Head of caudate nucleus (tissue), 42 donors: ENCODE results near the gene SPSB3.
A peak's percentile ranks its signal among the peaks of the same experiment; 100 is the strongest.

ENCODE experiments used
- DNase-seq, 42 donors: peaks; one replicate each; pipeline versions ENCODE4 v3.0.0 to v3.0.0-alpha.2; 2020 to 2021; ENCODE audit warnings: mixed read lengths in 7 of 42
- intact Hi-C: fragments of 100-400 bp; cut with DNase I; formaldehyde crosslinking; loops from one replicate; pipeline ENCODE4 v1.15.0; 2022

The SPSB3 gene

GRCh38 chr16:1782408-1783264, at the start of gene SPSB3, which contains the start of gene NUBP2:
TSS of gene SPSB3 (minus strand) at chr16:1782571. CDS start at chr16:1781483, 1,088 bp downstream.
TSS of gene NUBP2 (plus strand) at chr16:1782960. CDS start at chr16:1783021, 61 bp downstream.
- intact Hi-C loops, result no loop called here
- peak; percentile 100 for DNase-seq

- DNase-seq, result no peak
- intact Hi-C loops, result no loop called here
Measured at GRCh38 chr16:1831186-1832075, 49.1 kb upstream of the SPSB3 start.

GRCh38 chr16:1830213-1830612, 47.8 kb upstream of the SPSB3 start:
- DNase-seq, result no peak
- intact Hi-C loops, result no loop called here

DNA sequence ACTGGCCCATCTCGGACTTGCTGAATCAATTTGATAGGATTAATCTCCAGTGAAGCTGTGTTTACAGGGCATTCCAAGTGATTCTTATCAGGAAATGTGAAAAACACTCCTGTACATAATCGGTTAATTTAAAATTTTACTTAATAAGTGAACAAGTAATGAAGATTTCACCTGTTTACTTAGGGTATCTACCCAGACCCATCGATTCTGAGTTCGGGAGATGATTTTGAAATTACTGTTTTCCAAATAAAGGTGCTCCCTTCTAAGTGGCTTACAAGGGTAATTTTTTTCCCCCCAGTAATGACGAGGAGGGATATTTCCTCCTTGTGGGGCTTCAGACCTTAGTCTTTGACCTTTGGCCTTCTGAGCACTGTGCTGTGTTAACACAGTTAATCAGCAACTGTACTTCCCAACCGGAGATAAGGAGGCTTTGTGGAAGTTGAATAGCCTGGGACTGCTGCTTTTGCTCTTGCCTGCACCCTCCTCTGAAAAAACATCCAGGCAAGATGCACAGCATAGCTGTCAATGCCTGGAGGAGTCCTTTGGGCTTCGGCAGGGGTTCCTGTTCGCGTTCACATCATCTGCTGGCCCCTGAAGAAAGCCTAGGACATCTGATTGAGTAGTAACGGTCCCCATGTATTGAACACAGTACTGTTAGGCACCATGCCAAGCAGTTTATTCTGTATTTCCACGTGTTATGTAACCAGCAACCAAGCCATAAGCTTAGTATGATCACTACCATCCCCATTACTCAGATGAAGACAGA, 46.5 kb upstream of the SPSB3 start:
- DNase-seq, result no peak
- intact Hi-C loops, result no loop called here

DNA sequence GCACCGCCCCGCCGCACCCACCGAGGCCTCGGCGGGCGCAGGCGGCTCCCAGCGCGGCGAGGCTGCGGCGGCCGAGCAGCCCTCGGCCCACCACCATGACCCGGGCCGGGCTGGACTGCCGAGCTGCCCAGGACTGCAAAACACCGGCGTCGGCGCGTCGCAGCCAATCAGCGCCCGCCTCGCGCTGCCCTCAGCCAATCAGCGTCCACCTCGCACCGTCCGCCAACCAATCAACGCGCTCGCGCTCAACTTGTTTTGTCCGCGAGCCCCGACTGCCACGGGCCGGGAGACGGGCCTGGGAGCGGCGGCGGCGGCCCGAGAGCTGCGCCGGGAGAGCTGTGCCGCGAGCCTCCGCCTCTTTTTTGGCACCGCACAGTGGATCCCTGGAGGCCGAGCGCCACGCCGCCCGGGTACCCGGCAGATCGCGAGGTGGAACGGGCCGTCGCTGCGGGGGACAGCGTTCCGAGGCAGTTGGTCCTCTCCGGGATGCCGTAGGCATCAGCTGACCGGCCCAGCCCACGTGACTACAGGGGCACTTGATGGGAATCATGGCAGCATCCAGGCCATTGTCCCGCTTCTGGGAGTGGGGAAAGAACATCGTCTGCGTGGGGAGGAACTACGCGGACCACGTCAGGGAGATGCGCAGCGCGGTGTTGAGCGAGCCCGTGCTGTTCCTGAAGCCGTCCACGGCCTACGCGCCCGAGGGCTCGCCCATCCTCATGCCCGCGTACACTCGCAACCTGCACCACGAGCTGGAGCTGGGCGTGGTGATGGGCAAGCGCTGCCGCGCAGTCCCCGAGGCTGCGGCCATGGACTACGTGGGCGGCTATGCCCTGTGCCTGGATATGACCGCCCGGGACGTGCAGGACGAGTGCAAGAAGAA, 44.6 kb upstream of the SPSB3 start, which contains the start of the genes FAHD1 and HAGH:
FAHD1 (plus strand) TSS at position 516 of the 883 bp plus-strand sequence; CDS start at position 549, 33 bp downstream.
HAGH (minus strand) TSS at position 135 of the 883 bp plus-strand sequence; CDS start at position 97, 38 bp downstream.
- intact Hi-C loops, result no loop called here
- DNase-seq, result peak; percentile 88 to 99 (median 96)

GRCh38 chr16:1825864-1826690, 43.7 kb upstream of the SPSB3 start:
- intact Hi-C loops, result no loop called here
- DNase-seq, result peak in 18 of 42 donors; percentile 7 to 75 (median 57)

DNA sequence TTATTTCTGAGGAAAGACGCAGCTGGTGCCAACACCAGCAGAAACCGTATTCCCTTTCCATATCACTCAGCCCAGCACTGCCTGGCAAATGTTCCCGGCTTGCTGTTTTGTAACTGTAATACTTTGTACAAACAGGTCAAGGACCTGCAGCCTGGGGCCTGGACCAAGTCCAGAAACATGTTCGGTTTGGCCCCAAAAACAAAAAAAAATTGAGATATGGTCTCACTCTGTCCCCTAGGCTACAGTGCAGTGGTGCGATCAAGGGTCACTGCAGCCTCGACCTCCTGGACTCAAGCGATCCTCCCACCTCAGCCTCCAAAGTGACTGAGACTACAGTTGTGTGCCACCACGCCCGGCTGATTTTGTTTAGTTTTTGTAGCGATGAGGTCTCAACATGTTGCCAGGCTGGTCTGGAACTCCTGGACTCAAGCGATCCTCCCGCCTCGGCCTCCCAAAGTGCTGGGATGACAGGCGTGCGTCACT, 43.1 kb upstream of the SPSB3 start:
- intact Hi-C loops, result no loop called here
- DNase-seq, result peak in 2 of 42 donors; percentile 6 to 18

DNA sequence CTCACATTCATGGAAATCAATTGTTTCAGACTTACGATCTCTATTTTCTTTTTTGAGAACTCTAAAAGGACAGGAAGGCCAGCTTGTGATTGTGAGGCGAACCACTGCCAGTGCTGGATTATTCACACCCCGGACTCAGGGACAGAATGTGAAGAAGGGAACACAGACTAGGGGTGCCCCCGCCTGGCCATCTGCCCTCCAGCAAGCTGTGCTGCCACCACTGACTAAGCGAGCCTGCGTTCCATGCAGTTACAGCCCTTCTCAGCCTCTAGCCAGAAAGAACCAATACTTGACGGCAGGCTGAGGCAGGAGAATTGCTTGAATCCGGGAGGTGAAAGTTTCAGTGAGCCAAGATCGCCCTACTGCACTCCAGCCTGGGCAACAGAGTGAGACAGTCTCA, 41.5 kb upstream of the SPSB3 start:
- intact Hi-C loops, result no loop called here

GRCh38 chr16:1822801-1823200, 40.4 kb upstream of the SPSB3 start:
- intact Hi-C loops, result no loop called here

More for the DNA sequence above, 41.5 kb upstream of the SPSB3 start:
- peak in 24 of 42 donors; percentile 2 to 69 (median 28) for DNase-seq

DNA sequence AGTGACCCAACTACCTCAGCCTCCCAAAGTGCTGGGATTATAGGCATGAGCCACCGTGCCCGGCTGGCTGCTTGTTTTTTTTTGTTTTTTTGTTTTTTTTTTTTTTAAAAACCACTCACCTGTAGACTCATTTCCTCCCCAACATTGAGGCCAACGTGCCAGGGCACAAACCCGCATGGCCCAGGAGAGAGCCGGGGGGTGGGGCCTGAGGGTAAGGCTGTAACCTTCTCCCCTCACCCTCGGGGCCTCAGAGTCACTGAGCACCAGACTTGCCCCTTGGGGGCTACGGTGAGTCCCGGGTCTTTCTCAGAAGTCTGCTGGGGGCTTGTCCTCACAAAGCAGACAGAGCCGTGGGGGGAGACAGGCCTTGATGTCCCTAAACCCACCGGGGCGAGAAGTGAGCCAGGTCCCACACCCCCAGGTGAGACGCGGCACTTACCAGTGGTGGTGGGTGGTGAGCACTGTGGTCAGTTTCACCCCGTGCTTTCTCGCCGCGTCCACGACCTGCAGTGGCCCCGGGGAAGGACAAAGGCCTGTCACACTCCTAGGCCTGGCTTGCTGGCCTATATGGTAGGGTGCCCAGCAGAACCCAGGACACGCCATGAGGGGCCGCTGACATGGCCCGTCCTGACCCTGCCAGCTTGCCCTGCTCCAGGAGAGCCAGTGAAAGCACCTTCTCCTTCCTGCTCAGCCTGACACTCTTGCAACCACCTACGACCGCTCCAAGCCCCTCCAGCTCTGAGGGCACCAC, 39.7 kb upstream of the SPSB3 start:
- peak in 1 of 42 donors; percentile 5 for DNase-seq
- intact Hi-C loops, result no loop called here

More at GRCh38 chr16:1822801-1823200, 40.4 kb upstream of the SPSB3 start:
- DNase-seq, result peak in 1 of 42 donors; percentile 23

DNA sequence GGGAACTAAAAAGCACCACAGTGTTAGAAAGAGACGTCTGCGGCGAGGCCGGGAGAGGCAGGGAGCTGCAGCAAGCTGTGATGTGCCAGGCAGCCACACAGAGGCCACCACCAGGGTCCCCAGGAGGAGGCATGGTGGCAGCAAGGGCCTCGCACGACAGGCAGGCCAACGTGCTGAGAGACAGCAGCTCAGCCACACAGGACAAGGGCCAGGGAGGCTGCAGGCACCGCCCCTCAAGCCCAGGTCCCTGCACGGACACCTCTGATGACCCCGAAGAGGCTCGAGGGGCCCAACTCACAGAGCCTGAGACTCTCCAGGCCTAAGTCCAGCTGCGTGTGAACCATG, 38.5 kb upstream of the SPSB3 start:
- intact Hi-C loops, result no loop called here

DNA sequence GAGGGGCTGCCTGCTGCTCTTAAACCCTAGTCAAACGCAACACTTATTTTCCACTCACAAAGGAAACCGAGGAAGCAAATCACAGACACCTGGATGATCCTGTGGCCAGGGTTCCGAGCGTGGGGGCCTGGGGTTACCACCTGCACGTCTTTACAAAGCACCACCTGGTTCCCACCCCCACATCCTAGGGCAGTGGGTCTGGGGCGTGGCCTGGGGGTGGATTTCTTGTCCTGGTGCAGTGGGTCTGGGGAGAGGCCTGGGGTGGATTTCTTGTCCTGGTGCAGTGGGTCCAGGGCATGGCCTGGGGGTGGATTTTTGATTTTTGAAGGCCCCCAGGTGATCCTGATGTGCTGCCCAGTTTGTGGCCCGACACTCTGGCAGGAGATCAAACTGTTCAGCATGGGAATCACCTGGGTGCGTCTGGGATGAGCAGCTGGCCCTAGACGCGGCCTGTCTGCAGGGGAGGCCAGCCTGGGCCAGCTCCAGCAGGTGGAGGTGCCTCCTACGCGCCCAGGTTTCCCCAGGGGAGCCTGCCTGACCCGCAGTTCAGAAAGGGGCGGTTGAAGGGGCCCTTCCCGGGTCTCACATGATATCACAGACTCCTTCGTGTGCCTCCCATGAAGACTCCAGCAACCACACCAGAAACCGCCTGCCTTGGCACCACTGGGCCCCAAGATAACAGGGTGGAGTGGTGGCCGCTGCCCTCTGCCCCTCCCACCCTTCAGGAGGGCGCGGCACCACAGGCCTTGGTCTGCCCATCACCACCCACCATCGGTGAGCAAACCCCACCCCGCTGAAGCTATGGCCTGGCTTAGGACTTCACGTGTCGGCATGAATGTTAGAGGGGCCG, 38.0 kb upstream of the SPSB3 start:
- DNase-seq, result peak in 2 of 42 donors; percentile 16 to 18
- intact Hi-C loops, result no loop called here

More for the DNA sequence above, 38.5 kb upstream of the SPSB3 start:
- no peak for DNase-seq

- intact Hi-C loops, result no loop called here
- DNase-seq, result peak in 2 of 42 donors; percentile 6 to 19
Measured at GRCh38 chr16:1819611-1820010, 37.2 kb upstream of the SPSB3 start.

DNA sequence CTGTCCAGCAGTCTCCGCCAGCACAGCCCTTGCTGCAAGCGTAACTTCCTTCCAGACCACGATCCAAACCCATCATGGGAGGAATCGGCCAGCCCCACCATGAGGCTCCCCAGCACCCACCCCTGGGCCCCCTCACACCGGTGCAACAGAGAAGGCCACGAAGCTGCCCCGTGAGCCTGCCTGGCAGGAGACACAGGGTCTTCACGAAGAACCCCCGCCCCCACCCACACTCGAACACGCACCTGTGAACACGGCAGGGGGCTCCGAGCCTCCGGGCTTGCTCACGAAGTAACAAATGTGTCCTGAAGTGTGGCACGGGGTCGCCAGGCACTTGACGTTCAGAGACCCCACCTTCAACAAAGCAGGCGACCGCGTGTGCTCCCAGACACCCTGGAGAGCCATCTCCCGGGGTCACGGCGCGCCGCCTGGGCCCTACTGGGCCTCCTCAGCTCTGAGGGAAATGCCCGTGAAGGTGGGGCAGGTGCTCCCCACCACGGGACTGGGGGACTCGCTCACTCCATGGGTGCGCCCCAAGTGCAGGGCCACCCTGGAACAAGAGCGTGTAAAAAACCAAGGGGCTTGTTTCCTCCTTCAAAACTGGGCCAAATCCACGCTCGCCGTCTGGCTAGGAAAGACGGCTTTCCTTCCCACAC, 36.6 kb upstream of the SPSB3 start:
- peak in 1 of 42 donors; percentile 10 for DNase-seq
- intact Hi-C loops, result no loop called here
